B cell (primary cell): ENCODE data around the gene ASXL2. TPM values are rescaled to one million over a fixed set of nuclear protein-coding genes. Genes with fewer than 3 reads are reported as not detected.

ENCODE experiments used
- ATAC-seq: fragments of 200-7000 bp; cut with Tn5 transposase; one replicate; pipeline ENCODE4 v1.10.0; 2021; ENCODE audit warnings: low read depth, mild to moderate bottlenecking, moderate number of reproducible peaks, moderate library complexity
- CTCF ChIA-PET: fragments of 350-600 bp; sonication (Branson Sonifier 250); formaldehyde crosslinking; loops from one replicate; lab custom pipeline; 2021; ENCODE audit warnings: antibody characterized with exemption, inconsistent platforms; lab: Charles Lee
- POLR2A ChIA-PET: fragments of 350-600 bp; sonication (Branson Sonifier 250); formaldehyde crosslinking; loops from one replicate; lab custom pipeline; 2021; ENCODE audit warnings: antibody characterized with exemption; lab: Charles Lee
- DNase-seq: peaks from one replicate; pipeline ENCODE4 v3.0.0; 2013
- H2AFZ ChIP-seq: 2 replicates; pipeline ENCODE4 v1.6.1; 2012; ENCODE audit warnings: mild to moderate bottlenecking, low read depth, low read length; ENCODE audit not compliant: insufficient read depth, poor library complexity, severe bottlenecking
- H3K27ac ChIP-seq, 2 donors: 1 replicate in 1 of 2; 2 replicates in 1 of 2; pipeline ENCODE4 v1.5.1; 2012 to 2013; ENCODE audit warnings: low read length in 2 of 2, mild to moderate bottlenecking in 2 of 2, moderate library complexity in 1 of 2
- H3K27me3 ChIP-seq, 4 experiments: fragments of 200-600 bp in 1 of 4; sonication (generic) in 1 of 4; replicated peaks in 1 of 4; 1 replicate in 2 of 4; 2 replicates in 2 of 4; pipeline versions ENCODE4 v1.6.1 to v1.7.0; 2013 to 2016; ENCODE audit warnings: low read length in 3 of 4, mild to moderate bottlenecking in 2 of 4, mixed read lengths in 1 of 4, moderate library complexity in 1 of 4; ENCODE audit not compliant: insufficient read depth in 4 of 4, control insufficient read depth in 3 of 4; ENCODE audit errors: control extremely low read depth in 1 of 4
- H3K36me3 ChIP-seq, 2 experiments: replicated peaks in 1 of 2; 1 replicate in 1 of 2; 2 replicates in 1 of 2; pipeline versions ENCODE4 v1.6.1 to v1.7.1; 2013; ENCODE audit warnings: low read length in 1 of 2; ENCODE audit not compliant: insufficient read depth in 2 of 2, control insufficient read depth in 1 of 2; ENCODE audit errors: control extremely low read depth in 1 of 2, extremely low read depth in 1 of 2
- H3K4me1 ChIP-seq, 2 donors: fragments of 200-600 bp in 1 of 2; sonication (generic) in 1 of 2; 1 replicate in 1 of 2; 2 replicates in 1 of 2; pipeline versions ENCODE4 v1.5.1 to v1.6.1; 2013 to 2017; ENCODE audit warnings: low read length in 2 of 2; ENCODE audit not compliant: control insufficient read depth in 2 of 2, insufficient read depth in 2 of 2
- H3K4me2 ChIP-seq: replicated peaks from 2 replicates; pipeline ENCODE3; 2012; ENCODE audit warnings: mild to moderate bottlenecking, low read depth, low read length; ENCODE audit not compliant: poor library complexity, severe bottlenecking
- H3K4me3 ChIP-seq, 5 experiments: fragments of 200-600 bp in 1 of 5; sonication (generic) in 1 of 5; 1 replicate in 3 of 5; 2 replicates in 2 of 5; pipeline versions ENCODE4 v1.5.1 to v1.7.0; 2011 to 2016; ENCODE audit warnings: low read length in 4 of 5, mild to moderate bottlenecking in 4 of 5, low read depth in 2 of 5, control low read depth in 1 of 5, moderate library complexity in 1 of 5; ENCODE audit not compliant: insufficient read depth in 1 of 5; ENCODE audit errors: control extremely low read depth in 1 of 5, extremely low read depth in 1 of 5
- H3K79me2 ChIP-seq: fragments of 200-600 bp; sonication (generic); one replicate; pipeline ENCODE4 v1.6.0; 2016; ENCODE audit warnings: low read length; ENCODE audit not compliant: control insufficient read depth, insufficient read depth
- H3K9ac ChIP-seq: fragments of 200-600 bp; sonication (generic); 2 replicates; pipeline ENCODE4 v1.6.1; 2017; ENCODE audit warnings: mild to moderate bottlenecking, low read length, moderate library complexity
- H3K9me3 ChIP-seq, 3 donors: one replicate each; pipeline versions ENCODE4 v1.6.1 to v1.7.1; 2013; ENCODE audit warnings: low read length in 2 of 3; ENCODE audit not compliant: control insufficient read depth in 2 of 3, insufficient read depth in 1 of 3; ENCODE audit errors: control extremely low read depth in 1 of 3
- H4K20me1 ChIP-seq: 2 replicates; pipeline ENCODE4 v1.6.0; 2012; ENCODE audit warnings: mild to moderate bottlenecking, low read length; ENCODE audit not compliant: insufficient read depth, control insufficient read depth, poor library complexity, severe bottlenecking
- H3K27ac Mint-ChIP-seq: one replicate; pipeline ENCODE4 v1.8.0; 2021; ENCODE audit warnings: mixed read lengths
- H3K27me3 Mint-ChIP-seq: one replicate; pipeline ENCODE4 v1.8.0; 2021; ENCODE audit warnings: mixed read lengths
- H3K4me1 Mint-ChIP-seq: one replicate; pipeline ENCODE4 v1.8.0; 2021; ENCODE audit warnings: mixed read lengths
- H3K4me3 Mint-ChIP-seq: one replicate; pipeline ENCODE4 v1.8.0; 2021; ENCODE audit warnings: mixed read lengths
- H3K9me3 Mint-ChIP-seq: one replicate; pipeline ENCODE4 v1.8.0; 2022; ENCODE audit warnings: mixed read lengths; ENCODE audit not compliant: insufficient read depth
- CTCF ChIP-seq: fragments of 200-600 bp; IDR thresholded peaks from one replicate; pipeline ENCODE4 v1.8.0; 2022; ENCODE audit warnings: antibody characterized with exemption, mild to moderate bottlenecking
- EZH2 ChIP-seq: IDR thresholded peaks from 2 replicates; pipeline ENCODE4 v1.6.1; 2012; ENCODE audit warnings: borderline replicate concordance, low read depth, mild to moderate bottlenecking, moderate library complexity, low read length; ENCODE audit not compliant: insufficient read depth, poor library complexity, severe bottlenecking
- WGBS: methylation state at CpG from one replicate; pipeline ENCODE4 v1.1.5; 2013; ENCODE audit warnings: missing lambda C conversion rate; ENCODE audit not compliant: insufficient coverage; 5-methylcytosine and 5-hydroxymethylcytosine counted together
- intact Hi-C: fragments of 100-400 bp; cut with micrococcal nuclease; formaldehyde crosslinking; loops from one replicate; pipeline ENCODE4 v1.10.0; 2022
- polyA plus RNA-seq: library from polyadenylated mRNA; depleted of rRNA; stranded (reverse); fragments of >200 nt; gene quantifications from 2 replicates; pipeline ENCODE4 v1.2.3, GENCODE V29; 2012
- total RNA-seq, 2 donors: library from RNA; stranded (reverse); fragments of 120-200 nt in 1 of 2; gene quantifications; 1 replicate in 1 of 2; 2 replicates in 1 of 2; pipeline versions ENCODE4 v1.2.3 to v1.2.4, GENCODE V29; 2013 to 2022

Gene ASXL2
- total and polyA plus RNA-seq, 2 donors (not counting 1 experiment from before 2014, with no cell fraction given) = 7.6 to 55.0 TPM

- no peak overlapping the region for H3K27ac Mint-ChIP-seq
- no peak for TF ChIP-seq EZH2
- TF ChIP-seq CTCF = no peak
- peaks cover 23% of the 10 kb centered on the region for H4K20me1 ChIP-seq
- H3K27me3 ChIP-seq = no peaks in the 10 kb centered on the region
- 80% methylated on average over 1 of the region's 1 CpG for WGBS
- H3K4me3 Mint-ChIP-seq = no peak overlapping the region
- H3K4me3 ChIP-seq = no peak overlapping the region
- no peak overlapping the region for H2AFZ ChIP-seq
- no peak overlapping the region for H3K27ac ChIP-seq
- no peak for ATAC-seq
- H3K27me3 Mint-ChIP-seq = no peaks in the 10 kb centered on the region
- no peaks in the 10 kb centered on the region for H3K4me1 ChIP-seq
- H3K4me2 ChIP-seq = no peak overlapping the region
- DNase-seq = no peak
- CTCF ChIA-PET = interaction anchor here (0.6 to 5.8 kb wide), 2 partner anchors 11 to 166 kb away, joined by 3 to 41 read pairs; no protein-coding TSS in a partner anchor
- no peaks in the 10 kb centered on the region for H3K9me3 Mint-ChIP-seq
- peaks cover 4 to 26% of the 10 kb centered on the region in 2 experiments for H3K36me3 ChIP-seq
- no peak overlapping the region for H3K9ac ChIP-seq
- H3K79me2 ChIP-seq = peaks cover 62% of the 10 kb centered on the region
- POLR2A ChIA-PET = no interaction called here
- H3K4me1 Mint-ChIP-seq = peaks cover 4% of the 10 kb centered on the region
- intact Hi-C loops = no loop called here
- H3K9me3 ChIP-seq = no peaks in the 10 kb centered on the region
These were observed 36.1 kb downstream of the ASXL2 start for GRCh38 chr2:25842155-25842554.

GRCh38 chr2:25838152-25838756, 40.0 kb downstream of the ASXL2 start:
- Histone ChIP-seq H3K27ac (no peak overlapping the region), H3K79me2 (peaks cover 50% of the 10 kb centered on the region), H2AFZ (no peak overlapping the region), H3K36me3 (peaks cover 1 to 17% of the 10 kb centered on the region in 2 experiments), H4K20me1 (peaks cover 13% of the 10 kb centered on the region), H3K9ac (no peak overlapping the region), H3K9me3 (peaks cover 0 to 10% (median 0%) of the 10 kb centered on the region in 3 donors), H3K4me2 (no peak overlapping the region), H3K27me3 (no peaks in the 10 kb centered on the region), H3K4me1 (no peaks in the 10 kb centered on the region), H3K4me3 (no peak overlapping the region)
- intact Hi-C loops = loop anchor here (2.0 kb wide), 1 partner anchor 23 kb away; no protein-coding TSS in a partner anchor
- Mint-ChIP-seq H3K4me3 (no peak overlapping the region), H3K27ac (no peak overlapping the region), H3K4me1 (peaks cover 4% of the 10 kb centered on the region), H3K9me3 (no peaks in the 10 kb centered on the region), H3K27me3 (no peaks in the 10 kb centered on the region)
- POLR2A ChIA-PET = no interaction called here
- no CpG with 5 or more reads among the region's 2 CpGs for WGBS
- ATAC-seq (no peak), DNase-seq (no peak)
- TF ChIP-seq CTCF (no peak), EZH2 (no peak)
- CTCF ChIA-PET = interaction anchor here (1.0 kb wide), 1 partner anchor 14 kb away, joined by 3 read pairs; no protein-coding TSS in a partner anchor
